ENCODE results near the gene ARHGAP5. TPM values are rescaled to one million over a fixed set of nuclear protein-coding genes. Genes with fewer than 3 reads are reported as not detected.

The ARHGAP5 gene
- total RNA-seq, 2 experiments from 2014 or later: 8.1 to 20.4 TPM

- no peak overlapping the region for H3K27ac ChIP-seq (ENCODE audit: low read depth, low read length, poor library complexity, severe bottlenecking)
- POLR2A ChIA-PET: interaction anchor here (0.7 to 0.8 kb wide), 3 partner anchors 21 to 972 kb away, joined by 3 read pairs; no protein-coding TSS in a partner anchor
Observed at GRCh38 chr14:32183151-32184058, 106.3 kb downstream of the ARHGAP5 start.

GRCh38 chr14:32185097-32185496 is 108.0 kb downstream of the ARHGAP5 start:
- TF ChIP-seq EZH2phosphoT487 (IDR thresholded peaks at IDR 0.05; ENCODE audit: borderline replicate concordance, low read depth, low read length): no peak
- TF ChIP-seq CTCF (conservative IDR thresholded peaks at IDR 0.05; ENCODE audit: low read length): no peak
- DNase-seq (ENCODE audit: low spot score): no peak
- no peaks in the 10 kb centered on the region for H3K36me3 ChIP-seq (ENCODE audit: insufficient read depth, low read length)
- POLR2A ChIA-PET: interaction anchor here (1.1 kb wide), 1 partner anchor 104 kb away, joined by 3 read pairs; no protein-coding TSS in a partner anchor
- H3K4me1 ChIP-seq (ENCODE audit: insufficient read depth, low read length, poor library complexity, severe bottlenecking): peaks cover 38% of the 10 kb centered on the region
- H3K9me2 ChIP-seq (ENCODE audit: insufficient read depth, low read length): no peaks in the 10 kb centered on the region
- H3K4me2 ChIP-seq (ENCODE audit: low read length): no peak overlapping the region
- no TSS peak for BruUV-seq (replicated peaks)
- no peak overlapping the region for H3K27ac ChIP-seq (ENCODE audit: low read depth, low read length, poor library complexity, severe bottlenecking)
- H4K20me1 ChIP-seq (ENCODE audit: insufficient read depth, low read length): no peaks in the 10 kb centered on the region
- H3K4me3 ChIP-seq (ENCODE audit: low read depth, low read length, poor library complexity, severe bottlenecking): no peak overlapping the region
- H2AFZ ChIP-seq (ENCODE audit: low read length): no peak overlapping the region
- peaks cover 14% of the 10 kb centered on the region; the same call in 1 of the 2 replicates for H3K9me3 ChIP-seq (ENCODE audit: low read length)
- H3K79me2 ChIP-seq (ENCODE audit: insufficient read depth, low read depth, low read length): no peaks in the 10 kb centered on the region
- CTCF ChIA-PET (ENCODE audit: unreplicated experiment): no interaction called here
- intact Hi-C loops (cut with micrococcal nuclease; ENCODE audit: unreplicated experiment): no loop called here

More at GRCh38 chr14:32183151-32184058, 106.3 kb downstream of the ARHGAP5 start:
- Histone ChIP-seq H3K79me2 (ENCODE audit: insufficient read depth, low read depth, low read length) (no peaks in the 10 kb centered on the region), H3K9me3 (ENCODE audit: low read length) (peaks cover 20% of the 10 kb centered on the region; the same call in 1 of the 2 replicates), H4K20me1 (ENCODE audit: insufficient read depth, low read length) (no peaks in the 10 kb centered on the region), H3K36me3 (ENCODE audit: insufficient read depth, low read length) (no peaks in the 10 kb centered on the region), H2AFZ (ENCODE audit: low read length) (no peak overlapping the region), H3K9me2 (ENCODE audit: insufficient read depth, low read length) (no peaks in the 10 kb centered on the region), H3K4me2 (ENCODE audit: low read length) (no peak overlapping the region), H3K4me1 (ENCODE audit: insufficient read depth, low read length, poor library complexity, severe bottlenecking) (peaks cover 21% of the 10 kb centered on the region), H3K4me3 (ENCODE audit: low read depth, low read length, poor library complexity, severe bottlenecking) (no peak overlapping the region)
- intact Hi-C loops (cut with micrococcal nuclease; ENCODE audit: unreplicated experiment): no loop called here
- CTCF ChIA-PET (ENCODE audit: unreplicated experiment): no interaction called here
- TF ChIP-seq EZH2phosphoT487 (IDR thresholded peaks at IDR 0.05; ENCODE audit: borderline replicate concordance, low read depth, low read length) (no peak), CTCF (conservative IDR thresholded peaks at IDR 0.05; ENCODE audit: low read length) (no peak)
- no TSS peak for BruUV-seq (replicated peaks)
- DNase-seq (ENCODE audit: low spot score): no peak

- Histone ChIP-seq H3K4me2 (ENCODE audit: low read length) (peak overlapping the region; percentile 39), H4K20me1 (ENCODE audit: insufficient read depth, low read length) (no peaks in the 10 kb centered on the region), H3K9me3 (ENCODE audit: low read length) (peaks cover 11% of the 10 kb centered on the region; the same call in 1 of the 2 replicates), H3K4me3 (ENCODE audit: low read depth, low read length, poor library complexity, severe bottlenecking) (no peak overlapping the region), H3K79me2 (ENCODE audit: insufficient read depth, low read depth, low read length) (no peaks in the 10 kb centered on the region), H3K4me1 (ENCODE audit: insufficient read depth, low read length, poor library complexity, severe bottlenecking) (peaks cover 46% of the 10 kb centered on the region), H3K36me3 (ENCODE audit: insufficient read depth, low read length) (no peaks in the 10 kb centered on the region), H2AFZ (ENCODE audit: low read length) (no peak overlapping the region), H3K9me2 (ENCODE audit: insufficient read depth, low read length) (no peaks in the 10 kb centered on the region), H3K27ac (ENCODE audit: low read depth, low read length, poor library complexity, severe bottlenecking) (peak overlapping the region; percentile 32)
- intact Hi-C loops (cut with micrococcal nuclease; ENCODE audit: unreplicated experiment): no loop called here
- ChIA-PET POLR2A (no interaction called here), CTCF (ENCODE audit: unreplicated experiment) (no interaction called here)
- peak; percentile 27 for DNase-seq (ENCODE audit: low spot score)
- no TSS peak for BruUV-seq (replicated peaks)
- TF ChIP-seq EZH2phosphoT487 (IDR thresholded peaks at IDR 0.05; ENCODE audit: borderline replicate concordance, low read depth, low read length) (no peak), CTCF (conservative IDR thresholded peaks at IDR 0.05; ENCODE audit: low read length) (no peak)
Observed at GRCh38 chr14:32186248-32186647, 109.1 kb downstream of the ARHGAP5 start.

All from OCI-LY7 (cell line).